GM21381 (cell line): ENCODE results near the gene FCGR3A.

Experiments
- ATAC-seq: cut with Tn5 transposase; IDR thresholded peaks from one replicate; pipeline ENCODE4 v1.9.1; 2021; ENCODE audit warnings: mild to moderate bottlenecking, moderate library complexity; ENCODE audit not compliant: unreplicated experiment

The FCGR3A gene

DNA sequence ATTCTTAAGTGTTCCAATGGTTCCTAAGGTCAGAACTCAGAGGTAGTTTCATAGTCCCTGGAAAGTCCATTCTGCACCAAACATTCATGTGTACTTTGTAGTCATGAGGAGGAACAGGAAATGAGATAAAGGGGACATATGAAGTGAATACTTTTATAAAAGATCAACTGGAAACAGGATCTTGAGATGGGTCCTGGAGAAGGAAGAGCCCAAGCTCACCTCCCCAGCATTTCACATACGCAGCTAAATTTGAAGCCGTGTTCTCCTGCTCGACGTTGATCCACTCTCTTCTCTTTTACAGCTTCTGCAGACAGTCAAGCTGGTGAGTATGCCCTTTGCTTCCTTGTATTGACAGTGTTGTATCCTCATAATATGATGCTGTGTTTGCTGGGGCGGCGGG is 43.9 kb downstream of the FCGR3A start:
- ATAC-seq = no peak

DNA sequence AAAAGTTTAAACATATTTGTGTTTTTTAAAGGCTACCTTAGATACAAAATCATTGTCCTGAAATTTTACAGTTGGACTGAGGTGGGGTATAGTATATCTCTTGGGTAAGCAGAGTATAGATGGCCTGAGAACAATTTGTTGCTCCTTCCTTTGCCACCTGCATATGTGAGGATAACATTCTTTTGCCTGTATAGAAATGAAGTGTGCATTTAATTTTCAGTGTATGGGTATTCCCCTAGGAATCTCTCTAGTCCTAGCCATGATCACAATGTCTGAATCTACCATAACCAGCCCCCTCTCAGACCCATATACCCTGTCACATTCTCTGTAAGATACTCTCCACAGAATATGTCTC is 46.2 kb downstream of the FCGR3A start:
- ATAC-seq = no peak

DNA sequence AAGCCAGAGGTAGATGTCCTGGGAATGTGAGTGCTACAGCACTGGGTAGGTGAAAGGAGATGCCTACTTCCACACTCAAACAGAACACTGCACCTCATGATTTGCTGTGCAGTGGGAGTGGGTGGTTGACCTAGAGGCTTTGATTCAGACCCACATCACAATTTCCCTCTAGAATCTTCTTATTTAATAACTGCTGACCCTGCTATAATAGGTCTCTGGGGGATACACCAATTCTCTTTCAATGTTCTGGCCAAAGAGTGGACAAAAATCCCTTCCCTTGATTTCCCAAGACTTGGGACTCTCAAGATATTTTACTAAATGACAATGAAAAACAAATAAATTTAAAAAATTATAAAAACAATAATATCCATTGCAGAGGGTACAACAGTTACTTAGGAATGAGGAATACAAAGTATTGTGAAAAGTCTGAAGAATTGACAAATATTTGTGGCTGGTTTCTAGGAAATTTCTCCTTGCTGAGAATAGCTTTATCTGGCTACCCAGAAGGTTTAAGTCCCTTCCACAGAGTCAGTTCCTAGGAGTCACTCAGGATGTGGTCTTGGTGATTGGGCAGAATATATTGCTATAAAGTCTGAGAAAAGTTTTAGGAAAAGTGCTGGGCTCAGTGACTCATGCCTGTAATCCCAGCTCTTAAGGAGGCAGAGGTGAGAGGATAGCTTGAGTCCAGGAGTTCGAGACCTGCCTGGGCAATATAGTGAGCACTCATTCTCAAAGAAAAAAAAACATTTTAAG is 46.8 kb downstream of the FCGR3A start:
- no peak for ATAC-seq

DNA sequence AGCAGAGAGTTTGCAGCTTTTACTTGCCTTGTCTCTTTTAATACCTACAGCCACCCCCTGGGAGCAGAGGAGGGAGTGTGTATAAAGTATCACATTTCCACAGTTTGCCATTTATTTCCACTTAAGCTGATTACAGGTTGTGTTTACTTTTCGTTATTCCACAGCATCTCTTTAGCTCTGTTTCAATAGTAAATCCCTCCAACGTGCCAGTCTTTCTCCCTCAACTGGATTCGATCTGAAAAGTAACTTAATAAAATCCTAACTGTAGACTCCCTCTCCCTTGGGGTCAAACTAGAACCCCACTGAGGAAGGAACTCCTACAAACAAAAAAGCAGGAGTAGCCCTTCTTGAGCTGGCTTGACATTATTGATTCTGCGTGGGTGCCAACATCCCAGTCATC is 47.4 kb downstream of the FCGR3A start:
- ATAC-seq = no peak

DNA sequence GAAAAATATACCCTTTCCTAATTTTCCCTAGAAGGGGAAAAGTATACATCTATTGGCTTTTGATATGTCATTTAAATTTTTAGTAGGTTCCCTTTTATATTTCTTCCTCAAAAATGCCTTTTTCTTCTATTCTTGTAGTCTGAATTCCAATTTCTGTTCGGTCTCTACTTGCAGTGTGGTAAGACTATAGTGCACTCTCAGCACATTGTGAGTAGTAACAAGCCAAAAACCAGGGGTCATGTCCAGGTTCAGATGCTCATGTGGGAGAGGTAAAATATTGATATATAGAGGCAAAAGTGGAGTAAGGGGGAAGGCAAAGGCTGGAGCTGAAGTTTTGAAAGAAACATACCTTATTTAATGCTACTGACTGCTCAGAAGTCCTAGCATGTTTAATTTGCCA is 48.4 kb downstream of the FCGR3A start:
- no peak for ATAC-seq

DNA sequence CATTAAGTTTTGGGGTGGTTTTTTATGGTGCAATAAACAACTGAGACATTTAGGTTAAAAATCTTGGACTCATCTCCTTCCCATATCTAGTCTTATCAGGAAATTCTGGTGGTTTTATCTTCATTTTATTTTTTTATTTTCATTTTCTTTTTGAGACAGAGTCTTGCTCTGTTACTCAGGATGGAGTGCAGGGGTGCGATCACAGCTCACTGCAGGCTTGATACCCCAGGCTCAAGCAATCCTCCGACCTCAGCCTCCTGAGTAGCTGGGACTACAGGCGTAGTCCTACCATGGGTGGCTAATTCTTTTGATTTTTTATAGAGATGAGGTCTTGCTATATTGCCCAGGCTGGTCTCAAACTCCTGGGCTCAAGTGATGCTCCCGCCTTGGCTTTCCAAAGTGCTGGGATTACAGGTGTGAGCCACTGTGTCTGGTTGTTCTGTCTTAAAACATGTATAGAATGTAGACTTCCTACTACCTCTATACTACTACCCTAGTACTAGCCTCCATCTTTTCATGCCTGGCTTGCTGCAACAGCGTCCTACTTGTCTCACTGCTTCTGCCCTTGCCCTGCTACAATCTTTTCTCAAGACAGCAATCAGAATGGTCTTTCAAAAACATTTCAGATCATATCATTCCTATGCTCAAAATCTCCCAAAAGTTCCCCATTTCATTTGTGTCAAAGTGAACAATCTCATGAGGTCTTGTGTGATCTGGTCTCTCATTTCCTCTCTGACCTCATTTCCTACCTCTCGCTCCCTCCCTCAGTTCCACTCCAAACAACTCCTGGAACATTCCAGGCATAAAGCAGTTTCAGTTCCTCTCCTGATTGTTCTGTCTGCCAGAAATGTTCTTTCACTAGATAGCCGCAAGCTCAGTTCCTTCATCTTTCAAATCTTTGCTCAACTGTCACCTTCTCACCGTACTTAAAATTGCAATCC is 50.2 kb downstream of the FCGR3A start:
- no peak for ATAC-seq

DNA sequence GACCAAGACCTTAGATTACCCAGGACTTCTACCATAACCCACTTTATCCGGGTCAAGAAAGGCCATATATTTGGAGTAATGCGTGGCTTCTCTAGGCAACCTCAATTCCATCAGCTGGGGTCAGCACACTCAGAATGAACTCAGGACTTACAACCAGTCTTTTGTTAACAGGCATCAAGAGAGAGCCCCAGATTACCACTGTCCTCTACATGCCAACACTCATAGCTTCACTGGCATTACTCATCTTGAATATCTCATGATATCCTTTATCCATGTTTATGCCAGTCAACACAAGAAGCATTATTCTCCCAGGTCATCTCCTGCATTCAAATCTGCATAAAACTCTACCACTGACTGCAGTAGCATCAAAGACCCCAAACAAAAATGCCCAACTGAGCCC is 51.0 kb downstream of the FCGR3A start:
- ATAC-seq = no peak

DNA sequence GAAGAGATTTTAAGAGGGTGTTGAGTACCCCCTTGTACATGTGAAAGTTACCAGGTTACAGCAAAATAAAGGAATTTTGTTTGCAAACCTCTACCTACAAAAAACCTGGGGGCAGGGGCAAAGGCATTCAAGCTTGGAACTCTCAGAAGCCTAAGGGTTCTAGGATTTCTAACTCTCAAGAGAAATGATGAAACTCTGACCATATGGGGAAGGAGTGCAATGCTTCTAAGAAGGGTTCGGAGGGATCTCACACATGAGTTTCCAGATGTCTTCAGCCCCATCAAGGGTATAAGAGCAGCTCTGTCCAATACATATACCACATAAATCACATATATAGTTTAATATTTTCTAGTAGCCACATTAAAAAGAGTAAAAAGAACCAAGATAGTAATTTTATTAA is 51.7 kb downstream of the FCGR3A start:
- no peak for ATAC-seq

DNA sequence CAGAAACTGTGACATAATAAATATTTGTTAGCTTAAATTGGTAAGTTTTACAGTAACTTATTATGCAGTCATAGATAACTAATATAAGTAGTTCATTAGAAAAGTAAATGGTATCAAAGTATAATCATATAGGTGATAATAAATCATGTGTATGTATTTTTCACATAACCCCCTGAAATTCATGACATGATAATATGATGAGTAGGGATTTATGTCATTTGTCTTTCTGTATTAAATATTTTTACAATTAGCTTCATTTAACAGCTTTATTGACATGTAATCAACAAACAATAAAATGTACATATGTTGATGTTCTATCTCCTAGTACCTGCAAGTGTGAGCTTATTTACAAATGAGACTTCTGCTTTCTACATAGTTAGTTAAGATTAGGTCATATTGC is 54.1 kb downstream of the FCGR3A start:
- no peak for ATAC-seq

DNA sequence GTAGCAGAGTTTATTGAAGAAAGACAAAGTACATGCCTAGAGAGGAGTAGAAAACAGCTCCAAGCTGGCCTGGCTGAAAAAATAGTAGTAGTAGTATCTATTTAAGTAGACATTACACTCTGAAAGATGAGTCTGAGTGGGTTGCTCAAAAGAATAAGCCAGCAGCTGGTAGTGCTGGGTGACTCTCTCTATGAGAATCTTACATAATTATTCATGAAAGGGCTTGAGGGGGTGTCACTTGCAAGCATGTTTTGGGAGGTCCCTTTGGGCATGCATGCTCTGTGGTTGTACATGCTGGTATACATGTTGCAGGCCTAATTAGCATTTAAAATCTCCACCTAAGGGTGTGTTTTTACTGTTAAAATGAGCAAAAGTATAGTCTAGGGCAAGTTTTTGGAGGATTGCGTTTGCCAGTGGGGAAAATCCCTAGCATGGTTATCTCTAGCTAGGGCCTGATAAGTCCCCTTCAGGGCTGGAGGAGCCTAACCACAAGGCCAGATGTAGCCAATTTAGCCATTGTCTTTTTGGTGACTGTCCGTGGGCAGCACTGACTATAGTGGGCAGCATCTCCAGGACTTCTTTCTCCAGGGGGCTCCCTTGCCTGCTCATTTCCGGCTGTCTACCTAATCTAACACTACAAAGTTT is 55.4 kb downstream of the FCGR3A start:
- no peak for ATAC-seq

DNA sequence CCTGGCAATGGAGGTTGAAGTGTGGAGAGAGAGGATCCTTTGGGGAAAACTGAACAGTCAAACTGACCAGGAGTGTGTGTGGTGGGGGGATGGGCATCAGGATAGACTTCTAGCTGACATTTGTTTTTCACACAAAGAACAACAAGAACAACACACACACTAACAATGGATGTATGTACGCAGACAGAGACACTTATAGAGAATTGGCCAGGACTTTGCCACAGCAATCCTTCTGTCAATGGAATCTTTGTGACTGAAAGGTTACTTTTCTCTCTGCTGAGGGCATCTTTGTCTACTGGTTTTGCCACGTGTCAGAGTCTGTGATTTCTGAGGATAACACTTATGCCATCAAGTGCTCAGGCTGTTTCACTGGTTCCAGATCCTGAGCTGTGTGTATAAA is 56.8 kb downstream of the FCGR3A start:
- no peak for ATAC-seq
